Body of pancreas (tissue), 4 donors: ENCODE data around the gene ERCC3.

ENCODE experiments used
- CTCF ChIP-seq, 7 experiments: fragments of 450-650 bp in 4 of 7; fragments of 200-600 bp in 3 of 7; sonication (generic) in 3 of 7; IDR thresholded peaks; one replicate each; pipeline ENCODE4 v1.5.1; 2016 to 2019; ENCODE audit warnings: antibody characterized with exemption in 7 of 7
- POLR2A ChIP-seq, 3 donors: fragments of 450-650 bp; IDR thresholded peaks; one replicate each; pipeline ENCODE4 v1.6.1; 2016; ENCODE audit warnings: antibody characterized with exemption in 3 of 3, mild to moderate bottlenecking in 2 of 3

DNA sequence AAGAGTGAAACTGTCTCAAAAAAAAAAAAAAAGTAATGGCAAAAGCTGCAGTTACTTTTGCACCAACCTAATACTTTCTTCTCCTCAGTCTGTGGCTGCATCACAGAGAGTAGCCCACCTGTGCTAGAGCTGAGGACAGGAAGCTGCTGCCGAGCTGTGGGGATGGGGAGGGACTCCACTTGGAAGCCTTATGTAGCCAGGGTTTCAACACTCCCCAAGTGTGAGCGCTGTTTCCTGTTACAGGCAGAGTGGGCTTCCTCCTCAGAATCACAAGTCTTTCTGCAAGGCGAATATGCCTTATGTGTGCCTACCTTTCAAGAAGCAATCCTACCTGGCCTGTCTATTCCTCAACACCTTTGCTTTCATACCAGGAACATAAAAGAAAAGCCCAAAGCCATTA lies 37.6 kb downstream of the ERCC3 start:
- TF ChIP-seq CTCF (IDR thresholded peaks at IDR 0.05) = no peak
- no peak for TF ChIP-seq POLR2A (IDR thresholded peaks at IDR 0.05)
